ENCODE results near the gene SEPTIN12. TPM values are rescaled to one million over a fixed set of nuclear protein-coding genes. Genes with fewer than 3 reads are reported as not detected.

Gene SEPTIN12
- total and polyA plus RNA-seq, 3 donors from 2014 or later: 61.0 to 310 (median 68.1) TPM

- no peaks in the 10 kb centered on the region for H3K9me3 ChIP-seq
- no peak for TF ChIP-seq POLR2A (IDR thresholded peaks at IDR 0.05)
- TF ChIP-seq, protein P1, sequence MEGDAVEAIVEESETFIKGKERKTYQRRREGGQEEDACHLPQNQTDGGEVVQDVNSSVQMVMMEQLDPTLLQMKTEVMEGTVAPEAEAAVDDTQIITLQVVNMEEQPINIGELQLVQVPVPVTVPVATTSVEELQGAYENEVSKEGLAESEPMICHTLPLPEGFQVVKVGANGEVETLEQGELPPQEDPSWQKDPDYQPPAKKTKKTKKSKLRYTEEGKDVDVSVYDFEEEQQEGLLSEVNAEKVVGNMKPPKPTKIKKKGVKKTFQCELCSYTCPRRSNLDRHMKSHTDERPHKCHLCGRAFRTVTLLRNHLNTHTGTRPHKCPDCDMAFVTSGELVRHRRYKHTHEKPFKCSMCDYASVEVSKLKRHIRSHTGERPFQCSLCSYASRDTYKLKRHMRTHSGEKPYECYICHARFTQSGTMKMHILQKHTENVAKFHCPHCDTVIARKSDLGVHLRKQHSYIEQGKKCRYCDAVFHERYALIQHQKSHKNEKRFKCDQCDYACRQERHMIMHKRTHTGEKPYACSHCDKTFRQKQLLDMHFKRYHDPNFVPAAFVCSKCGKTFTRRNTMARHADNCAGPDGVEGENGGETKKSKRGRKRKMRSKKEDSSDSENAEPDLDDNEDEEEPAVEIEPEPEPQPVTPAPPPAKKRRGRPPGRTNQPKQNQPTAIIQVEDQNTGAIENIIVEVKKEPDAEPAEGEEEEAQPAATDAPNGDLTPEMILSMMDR (IDR thresholded peaks at IDR 0.05): no peak
- no peaks in the 10 kb centered on the region for H3K36me3 ChIP-seq (ENCODE audit: low read depth, missing control alignments)
- H3K4me1 ChIP-seq: peaks cover 4% of the 10 kb centered on the region
- no peak overlapping the region for H3K27ac ChIP-seq
- 94 to 97% methylated on average over 5 to 44 of the region's 44 CpGs for WGBS, 2 donors
- H3K4me3 ChIP-seq: no peak overlapping the region
- intact Hi-C loops (cut with DNase I; ENCODE audit: low total_unique reads): no loop called here
- DNase-seq: no peak
- H3K27me3 ChIP-seq: no peaks in the 10 kb centered on the region
These were observed 35.6 kb downstream of the SEPTIN12 start for GRCh38 chr16:4752351-4753100.

DNA sequence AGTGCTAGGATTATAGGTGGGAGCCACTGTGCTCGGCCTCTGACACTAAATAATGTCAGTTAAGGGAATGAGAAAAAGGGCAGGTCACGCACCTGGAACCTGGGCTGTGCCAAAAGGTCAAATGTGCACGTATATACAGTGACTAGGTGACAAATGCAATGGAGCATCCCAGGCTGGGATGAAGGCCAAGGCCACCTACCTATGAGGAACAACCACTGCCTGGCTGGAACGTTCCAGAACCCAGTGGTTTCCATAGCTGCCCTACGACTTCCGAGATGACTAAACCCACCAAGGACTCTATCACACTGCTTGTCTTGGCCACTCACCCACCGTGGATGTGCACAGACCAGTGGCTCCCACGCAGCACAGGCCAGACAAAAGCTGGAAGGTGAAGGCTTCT, 37.2 kb downstream of the SEPTIN12 start:
- no peaks in the 10 kb centered on the region for H3K9me3 ChIP-seq
- no peaks in the 10 kb centered on the region for H3K27me3 ChIP-seq
- H3K4me1 ChIP-seq: peaks cover 12% of the 10 kb centered on the region
- TF ChIP-seq, protein P1 (IDR thresholded peaks at IDR 0.05): no peak
- TF ChIP-seq POLR2A (IDR thresholded peaks at IDR 0.05): no peak
- intact Hi-C loops (cut with DNase I; ENCODE audit: low total_unique reads): no loop called here
- H3K27ac ChIP-seq: no peak overlapping the region
- H3K36me3 ChIP-seq (ENCODE audit: low read depth, missing control alignments): no peaks in the 10 kb centered on the region
- DNase-seq: no peak
- WGBS, 2 donors: 69 to 82% methylated on average over 8 of the region's 8 CpGs
- H3K4me3 ChIP-seq: no peak overlapping the region

- WGBS, 2 donors: 77 to 84% methylated on average over 6 to 10 of the region's 10 CpGs
- Histone ChIP-seq H3K27me3 (no peaks in the 10 kb centered on the region), H3K4me3 (no peak overlapping the region), H3K9me3 (no peaks in the 10 kb centered on the region), H3K27ac (no peak overlapping the region), H3K36me3 (ENCODE audit: low read depth, missing control alignments) (no peaks in the 10 kb centered on the region), H3K4me1 (peaks cover 12% of the 10 kb centered on the region)
- DNase-seq: no peak
- TF ChIP-seq, protein P1 (IDR thresholded peaks at IDR 0.05): no peak
- no peak for TF ChIP-seq POLR2A (IDR thresholded peaks at IDR 0.05)
- intact Hi-C loops (cut with DNase I; ENCODE audit: low total_unique reads): no loop called here
These were observed 38.4 kb downstream of the SEPTIN12 start for GRCh38 chr16:4749700-4750257.

GRCh38 chr16:4748682-4749411, 39.3 kb downstream of the SEPTIN12 start:
- Histone ChIP-seq H3K36me3 (ENCODE audit: low read depth, missing control alignments) (no peaks in the 10 kb centered on the region), H3K27me3 (no peaks in the 10 kb centered on the region), H3K4me1 (peaks cover 12% of the 10 kb centered on the region), H3K27ac (no peak overlapping the region), H3K9me3 (no peaks in the 10 kb centered on the region), H3K4me3 (no peak overlapping the region)
- intact Hi-C loops (cut with DNase I; ENCODE audit: low total_unique reads): no loop called here
- no peak for TF ChIP-seq POLR2A (IDR thresholded peaks at IDR 0.05)
- TF ChIP-seq, protein P1 (IDR thresholded peaks at IDR 0.05): no peak
- DNase-seq: no peak
- WGBS, 2 donors: 76 to 85% methylated on average over 8 to 16 of the region's 16 CpGs

Data from testis (tissue), 3 donors.